PC-9 (cell line): Measurements from ENCODE around the gene STARD13.

Source experiments
- EZH2 ChIP-seq: fragments of 200-600 bp; sonication (generic); IDR thresholded peaks from 2 replicates; pipeline ENCODE4 v1.8.0; 2017; ENCODE audit warnings: antibody characterized with exemption, low read depth
- TF ChIP-seq, protein P1 (sequence below): fragments of 200-600 bp; sonication (generic); conservative IDR thresholded peaks from 2 replicates; pipeline ENCODE4 v1.6.1; 2017; ENCODE audit warnings: mixed run types, antibody characterized with exemption, mild to moderate bottlenecking, moderate library complexity

DNA sequence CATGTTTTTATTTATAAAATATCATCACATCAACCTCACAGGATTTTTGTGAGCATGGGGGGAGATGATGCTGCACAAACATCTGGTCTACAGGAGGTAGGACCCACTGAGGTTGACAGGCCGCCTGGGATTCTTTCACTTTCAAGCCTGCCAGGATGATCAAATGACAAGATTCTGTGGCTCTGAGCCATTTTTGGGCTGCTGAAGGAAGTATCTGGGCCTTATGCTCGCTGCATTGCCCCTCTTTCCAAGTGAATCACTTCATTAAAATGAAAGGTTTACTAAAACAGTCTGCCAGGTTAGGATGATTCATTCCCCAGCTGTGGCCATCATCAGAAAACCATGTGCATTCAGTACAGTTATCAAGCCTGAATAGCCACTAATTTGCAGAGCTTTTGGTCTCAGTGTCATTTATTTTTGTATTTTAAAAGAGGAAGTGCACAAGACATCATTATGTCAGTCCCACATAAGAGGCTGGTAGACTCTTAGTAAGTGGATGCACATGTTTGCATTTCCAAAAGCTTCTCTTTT is 34.4 kb downstream of the STARD13 start:
- TF ChIP-seq, protein P1, sequence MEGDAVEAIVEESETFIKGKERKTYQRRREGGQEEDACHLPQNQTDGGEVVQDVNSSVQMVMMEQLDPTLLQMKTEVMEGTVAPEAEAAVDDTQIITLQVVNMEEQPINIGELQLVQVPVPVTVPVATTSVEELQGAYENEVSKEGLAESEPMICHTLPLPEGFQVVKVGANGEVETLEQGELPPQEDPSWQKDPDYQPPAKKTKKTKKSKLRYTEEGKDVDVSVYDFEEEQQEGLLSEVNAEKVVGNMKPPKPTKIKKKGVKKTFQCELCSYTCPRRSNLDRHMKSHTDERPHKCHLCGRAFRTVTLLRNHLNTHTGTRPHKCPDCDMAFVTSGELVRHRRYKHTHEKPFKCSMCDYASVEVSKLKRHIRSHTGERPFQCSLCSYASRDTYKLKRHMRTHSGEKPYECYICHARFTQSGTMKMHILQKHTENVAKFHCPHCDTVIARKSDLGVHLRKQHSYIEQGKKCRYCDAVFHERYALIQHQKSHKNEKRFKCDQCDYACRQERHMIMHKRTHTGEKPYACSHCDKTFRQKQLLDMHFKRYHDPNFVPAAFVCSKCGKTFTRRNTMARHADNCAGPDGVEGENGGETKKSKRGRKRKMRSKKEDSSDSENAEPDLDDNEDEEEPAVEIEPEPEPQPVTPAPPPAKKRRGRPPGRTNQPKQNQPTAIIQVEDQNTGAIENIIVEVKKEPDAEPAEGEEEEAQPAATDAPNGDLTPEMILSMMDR, result no peak
- TF ChIP-seq EZH2, result no peak
